SH-SY5Y (cell line): ENCODE results near the gene ECHS1.

Experiments
- GATA2 ChIP-seq: IDR thresholded peaks from 2 replicates; pipeline ENCODE4 v1.6.1; 2011; ENCODE audit warnings: mild to moderate bottlenecking, low read depth, low read length
- GATA3 ChIP-seq: IDR thresholded peaks from 2 replicates; pipeline ENCODE4 v1.6.1; 2011; ENCODE audit warnings: low read depth, mild to moderate bottlenecking, low read length, moderate library complexity

ECHS1 gene

DNA sequence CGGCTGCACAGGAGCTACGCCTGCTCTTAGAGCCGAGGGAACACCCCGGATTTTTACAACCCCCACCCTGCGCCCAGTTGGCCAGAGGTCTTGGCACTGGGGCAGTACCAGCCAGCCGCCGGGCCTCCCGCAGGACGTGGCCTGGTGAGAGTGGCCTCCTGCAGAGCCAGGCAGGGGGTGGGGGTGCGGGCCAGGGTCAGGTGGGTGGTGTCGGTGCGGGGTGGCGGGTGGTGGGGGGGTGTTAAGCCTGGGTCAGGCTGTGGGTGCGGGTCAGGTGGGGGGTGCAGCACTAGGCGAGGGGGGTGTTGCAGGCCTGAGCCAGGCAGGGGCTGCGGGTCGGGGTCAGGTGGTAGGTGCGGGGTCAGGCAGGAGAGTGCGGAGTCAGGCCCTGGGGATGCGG lies 647 bp downstream of the ECHS1 start:
- TF ChIP-seq GATA2 (no peak), GATA3 (no peak)

DNA sequence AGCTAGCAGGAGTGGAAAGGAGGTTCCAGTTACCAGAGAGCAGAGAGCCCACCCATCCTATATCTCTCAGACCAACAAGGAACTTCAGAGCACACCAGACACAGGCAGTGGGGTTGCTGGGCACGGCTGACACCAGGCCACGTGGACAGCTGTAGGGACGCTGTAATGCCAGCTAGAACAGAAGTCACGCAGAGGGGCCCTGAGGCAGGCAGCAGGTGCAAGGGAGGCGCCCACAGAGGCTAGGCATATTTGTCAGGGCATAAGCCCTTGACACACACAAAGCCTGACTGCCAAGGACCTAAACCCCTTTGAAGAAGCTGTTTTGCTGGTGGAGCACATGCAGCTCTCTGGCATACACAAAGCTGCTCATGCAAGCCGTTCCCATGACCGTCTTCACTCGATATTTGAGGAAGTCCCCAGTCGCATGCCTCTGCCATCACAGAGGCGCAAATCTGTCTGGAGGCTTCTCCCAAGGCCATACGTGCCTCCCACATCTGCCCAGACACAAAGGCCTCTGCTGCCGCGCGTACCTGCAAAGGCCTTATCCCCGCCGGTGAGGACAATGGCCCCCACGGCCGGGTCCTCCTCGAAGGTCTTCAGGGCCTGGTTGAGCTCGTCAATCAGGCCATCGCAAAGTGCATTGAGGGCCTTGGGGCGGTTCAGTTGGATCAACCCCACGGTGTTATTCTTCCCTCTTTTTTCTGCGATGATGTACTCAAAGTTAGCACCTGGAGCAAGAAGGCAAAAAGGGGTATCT lies 2.9 kb downstream of the ECHS1 start:
- TF ChIP-seq GATA3 (no peak), GATA2 (no peak)

- TF ChIP-seq GATA3 (no peak), GATA2 (no peak)
These were observed 5.0 kb downstream of the ECHS1 start for GRCh38 chr10:133368153-133368552.

DNA sequence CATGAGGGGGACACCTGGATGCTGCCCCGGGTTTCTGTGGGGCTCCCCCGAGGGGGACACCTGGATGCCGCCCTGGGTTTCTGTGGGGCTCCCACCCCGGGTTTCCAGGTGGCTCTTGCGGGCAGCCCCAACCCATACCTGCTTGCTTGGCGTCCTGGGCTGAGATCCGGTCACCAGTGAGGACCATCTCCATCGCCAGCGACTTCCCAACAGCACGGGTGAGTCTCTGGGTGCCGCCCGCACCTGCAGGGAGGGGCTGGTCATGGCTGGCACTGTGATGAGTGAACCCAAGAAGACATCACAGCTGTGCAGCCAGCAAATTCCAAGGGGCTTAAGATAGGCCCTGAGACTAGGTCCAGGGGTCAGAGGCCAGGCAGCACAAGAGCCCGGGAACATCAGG lies 6.4 kb downstream of the ECHS1 start:
- no peak for TF ChIP-seq GATA3
- no peak for TF ChIP-seq GATA2

DNA sequence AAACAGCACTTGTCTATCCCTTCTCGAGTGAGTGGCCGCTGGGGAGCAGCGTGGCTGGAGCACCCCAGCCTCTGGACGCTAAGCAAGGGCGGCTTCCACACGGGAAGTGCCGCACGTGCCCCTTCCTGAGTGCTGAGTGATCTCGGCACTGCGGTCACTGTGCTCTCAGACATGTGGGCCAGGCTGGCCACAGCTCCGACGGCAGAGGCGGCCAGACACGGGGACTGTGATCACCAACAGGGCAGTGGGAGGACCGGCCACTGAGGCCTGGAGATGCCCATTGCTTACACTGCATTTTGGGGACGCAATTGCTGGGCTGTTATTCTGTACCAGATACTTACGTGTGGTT lies 7.0 kb downstream of the ECHS1 start:
- TF ChIP-seq GATA2 (no peak), GATA3 (no peak)

DNA sequence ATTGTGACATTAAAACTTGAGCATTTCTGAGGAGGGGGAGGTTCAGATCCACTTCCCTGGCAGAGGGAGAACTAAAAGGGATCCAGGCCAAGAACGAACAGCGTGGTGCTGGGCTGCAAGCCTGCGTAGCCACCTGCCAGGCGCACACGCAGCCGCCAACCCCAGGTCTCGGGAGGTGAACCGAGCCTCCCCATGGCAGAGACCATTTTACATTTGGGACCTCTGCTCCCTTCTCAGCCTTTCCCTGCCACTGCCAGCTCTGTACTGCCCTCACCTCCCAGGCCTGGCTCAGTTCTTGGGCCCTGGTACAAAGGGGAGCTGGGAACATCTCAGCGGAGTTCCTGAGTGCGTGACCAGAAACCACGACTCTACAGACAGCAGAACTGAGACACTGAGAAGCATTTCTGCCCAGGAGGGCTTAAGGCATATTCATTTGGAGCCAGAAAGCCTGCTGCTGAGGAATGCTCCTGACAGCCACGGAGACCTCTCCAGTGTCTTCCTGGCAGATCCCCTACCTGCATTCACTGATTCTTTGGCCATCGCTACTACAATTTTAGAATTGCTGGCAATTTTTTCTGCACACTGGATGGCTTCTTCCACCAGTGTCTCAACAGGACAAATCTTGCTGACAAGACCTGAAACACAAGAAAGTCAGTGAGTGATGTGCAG lies 7.6 kb downstream of the ECHS1 start:
- no peak for TF ChIP-seq GATA3
- no peak for TF ChIP-seq GATA2

DNA sequence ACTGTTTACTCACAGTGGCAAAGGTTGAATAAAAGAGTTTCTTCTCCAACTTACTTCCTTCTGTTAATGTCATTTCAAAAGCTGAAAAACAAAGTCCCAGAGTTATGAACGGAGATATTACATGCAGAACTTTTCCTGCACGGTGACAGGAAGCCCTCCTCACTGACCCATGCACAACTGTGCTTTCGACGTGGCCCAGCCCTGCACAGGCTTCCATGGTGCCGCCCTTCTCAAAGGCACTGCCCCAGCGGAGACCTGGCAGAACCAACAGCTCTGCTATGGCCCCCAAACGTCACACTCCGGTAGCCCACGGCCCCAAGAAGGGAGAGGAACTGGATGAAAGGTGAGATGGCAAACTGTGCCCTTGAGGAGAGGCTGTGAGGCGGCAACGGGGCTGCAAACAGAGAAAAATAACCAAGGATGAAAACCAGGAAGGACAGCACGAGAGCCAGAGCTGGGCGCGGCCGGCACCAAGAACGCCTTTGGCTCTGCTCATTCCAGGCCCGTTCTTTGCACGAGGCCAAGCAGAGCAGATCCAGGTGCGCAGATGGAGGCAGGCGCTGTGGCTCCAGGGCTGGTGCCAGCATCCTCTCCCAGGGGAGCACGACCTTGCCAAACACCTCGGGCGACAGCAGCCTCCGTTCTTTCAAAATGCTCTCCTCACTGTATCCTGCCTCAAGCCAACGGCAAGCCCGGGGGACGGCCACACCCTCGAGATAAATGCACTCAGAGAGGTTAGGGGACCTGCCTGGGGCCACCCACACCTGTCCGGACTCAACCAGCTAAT lies 8.3 kb downstream of the ECHS1 start:
- TF ChIP-seq GATA2 (no peak), GATA3 (no peak)

GRCh38 chr10:133362846-133363245 lies 10.3 kb downstream of the ECHS1 start:
- TF ChIP-seq GATA3: no peak
- TF ChIP-seq GATA2: no peak

- TF ChIP-seq GATA2: no peak
- no peak for TF ChIP-seq GATA3
These were observed 11.2 kb downstream of the ECHS1 start for GRCh38 chr10:133361773-133362441.

- no peak for TF ChIP-seq GATA2
- TF ChIP-seq GATA3: no peak
These were observed 11.9 kb downstream of the ECHS1 start for GRCh38 chr10:133361227-133361626.

GRCh38 chr10:133359972-133360610 lies 13.1 kb downstream of the ECHS1 start:
- TF ChIP-seq GATA3: no peak
- peak; percentile 78 for TF ChIP-seq GATA2

DNA sequence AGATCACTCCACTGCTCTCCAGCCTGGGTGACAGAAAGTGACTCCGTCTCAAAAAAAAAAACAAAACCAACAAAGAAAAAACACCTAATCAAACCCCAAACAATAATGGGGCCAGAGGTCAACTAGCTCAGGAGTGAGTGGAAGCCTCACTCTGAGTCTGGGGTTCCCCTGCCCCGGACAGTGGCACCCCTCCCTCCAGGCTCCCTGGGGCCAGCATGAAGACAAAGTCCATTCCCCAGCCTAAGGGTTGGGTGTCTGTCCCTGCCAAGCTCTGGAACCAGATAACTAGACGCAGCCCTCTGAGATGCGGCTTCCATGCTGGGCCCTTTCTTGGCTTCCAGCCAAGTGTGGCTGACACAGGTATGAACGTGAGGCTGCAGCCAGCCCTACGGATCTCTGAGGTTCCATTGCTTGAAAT lies 13.6 kb downstream of the ECHS1 start:
- TF ChIP-seq GATA2: no peak
- TF ChIP-seq GATA3: no peak

DNA sequence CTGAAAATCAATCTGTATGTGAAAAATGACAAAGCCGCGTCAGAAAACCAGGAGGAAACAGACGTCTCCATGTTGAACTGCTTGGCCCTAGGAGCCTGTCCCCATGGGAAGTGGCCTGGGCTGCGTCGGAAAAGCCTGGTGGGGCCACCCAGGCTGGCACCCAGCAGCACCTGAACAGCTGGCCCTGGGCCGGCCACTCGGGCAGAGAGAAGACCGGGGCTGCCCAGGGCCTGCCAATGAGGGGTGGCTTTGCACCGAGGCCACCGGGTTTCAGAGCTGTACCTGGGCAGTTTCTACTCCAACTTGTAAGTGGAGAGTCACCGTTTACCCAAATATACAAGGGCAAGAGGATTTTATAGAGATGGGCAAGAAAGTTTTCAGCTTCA lies 14.2 kb downstream of the ECHS1 start:
- TF ChIP-seq GATA3 (no peak), GATA2 (no peak)

DNA sequence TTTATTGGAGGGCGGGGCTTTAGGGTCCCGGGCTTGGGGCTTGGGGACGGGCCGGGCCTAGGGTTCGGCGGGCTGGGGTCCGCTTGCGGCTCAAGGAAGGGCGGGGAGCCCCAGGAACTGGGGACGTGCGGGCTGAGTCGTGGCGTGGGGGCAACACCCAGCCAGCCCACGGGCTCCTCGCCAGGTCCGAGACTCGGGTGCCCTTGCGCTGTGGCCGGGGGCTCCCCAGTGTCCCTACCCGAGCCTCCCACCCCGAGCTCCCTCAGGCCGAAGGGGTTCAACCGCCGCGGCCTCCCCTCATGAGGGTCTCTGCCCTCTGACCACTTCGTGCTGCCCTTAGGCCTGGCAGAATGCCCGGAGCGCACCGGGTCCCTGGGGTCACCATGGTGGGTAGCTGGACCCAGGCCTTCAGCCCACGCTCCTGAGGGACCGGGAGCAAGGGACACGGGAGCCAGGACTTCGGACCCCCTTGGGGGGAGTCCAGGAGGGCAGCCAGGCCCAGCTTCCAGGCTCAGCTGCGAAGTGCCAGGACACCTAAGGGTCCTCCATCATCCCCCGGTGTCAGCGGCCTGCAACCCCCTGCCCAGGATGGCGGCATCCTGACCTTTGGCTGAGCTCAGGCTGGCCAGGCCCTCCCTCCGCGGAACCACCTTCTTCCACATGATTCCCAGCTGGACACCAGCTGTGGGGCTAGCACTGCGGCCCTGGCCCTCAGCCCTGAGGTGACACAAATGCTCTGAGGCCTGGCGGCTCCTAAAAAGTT lies 14.8 kb downstream of the ECHS1 start:
- TF ChIP-seq GATA3 (no peak), GATA2 (no peak)
